ENCODE data around the gene LTBP1. TPM values are rescaled to one million over a fixed set of nuclear protein-coding genes. Genes with fewer than 3 reads are reported as not detected.

Gene LTBP1
- total RNA-seq, 4 donors from 2014 or later, result 12.6 to 81.0 (median 16.0) TPM

DNA sequence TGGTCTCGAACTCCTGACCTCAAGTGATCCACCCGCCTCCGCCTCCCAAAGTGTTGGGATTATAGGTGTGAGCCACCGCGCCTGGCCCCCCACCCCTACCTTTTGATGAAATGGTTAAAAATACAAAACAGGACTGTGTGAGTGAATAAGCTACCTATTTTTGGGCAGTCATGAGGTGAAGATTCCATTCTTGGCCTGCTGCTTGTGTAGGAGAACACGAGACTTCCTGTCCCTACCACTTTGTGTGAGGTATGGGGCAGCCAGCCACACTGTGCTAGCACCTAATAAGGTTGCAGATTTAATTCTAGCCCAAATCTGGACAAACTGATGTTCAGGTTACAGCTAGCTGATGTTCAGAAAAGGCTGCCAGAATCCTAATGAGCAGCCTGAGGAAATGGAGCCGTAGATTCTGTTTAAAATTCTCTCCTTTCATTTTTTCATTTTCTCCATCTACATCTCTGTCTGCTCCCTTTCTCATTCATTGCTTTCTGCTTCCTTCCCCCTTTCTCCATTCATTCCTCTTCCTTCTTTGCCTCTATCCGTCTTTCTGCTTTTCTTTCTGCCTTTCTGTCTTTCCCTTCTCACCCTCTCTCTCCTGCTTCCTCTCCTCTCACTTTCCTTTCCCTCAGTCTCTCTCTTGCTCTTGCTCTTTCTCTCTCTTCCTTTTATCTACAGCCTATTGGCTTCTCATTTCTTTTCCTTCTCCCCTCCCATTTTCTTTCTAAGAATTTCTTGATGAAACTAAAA lies 4.6 kb upstream of the LTBP1 start:
- TF ChIP-seq, protein P1, sequence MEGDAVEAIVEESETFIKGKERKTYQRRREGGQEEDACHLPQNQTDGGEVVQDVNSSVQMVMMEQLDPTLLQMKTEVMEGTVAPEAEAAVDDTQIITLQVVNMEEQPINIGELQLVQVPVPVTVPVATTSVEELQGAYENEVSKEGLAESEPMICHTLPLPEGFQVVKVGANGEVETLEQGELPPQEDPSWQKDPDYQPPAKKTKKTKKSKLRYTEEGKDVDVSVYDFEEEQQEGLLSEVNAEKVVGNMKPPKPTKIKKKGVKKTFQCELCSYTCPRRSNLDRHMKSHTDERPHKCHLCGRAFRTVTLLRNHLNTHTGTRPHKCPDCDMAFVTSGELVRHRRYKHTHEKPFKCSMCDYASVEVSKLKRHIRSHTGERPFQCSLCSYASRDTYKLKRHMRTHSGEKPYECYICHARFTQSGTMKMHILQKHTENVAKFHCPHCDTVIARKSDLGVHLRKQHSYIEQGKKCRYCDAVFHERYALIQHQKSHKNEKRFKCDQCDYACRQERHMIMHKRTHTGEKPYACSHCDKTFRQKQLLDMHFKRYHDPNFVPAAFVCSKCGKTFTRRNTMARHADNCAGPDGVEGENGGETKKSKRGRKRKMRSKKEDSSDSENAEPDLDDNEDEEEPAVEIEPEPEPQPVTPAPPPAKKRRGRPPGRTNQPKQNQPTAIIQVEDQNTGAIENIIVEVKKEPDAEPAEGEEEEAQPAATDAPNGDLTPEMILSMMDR (IDR thresholded peaks at IDR 0.05), result no peak
- no peak for ATAC-seq (ENCODE audit: low FRiP score)
- no peak for DNase-seq (ENCODE audit: low spot score)

- ATAC-seq (ENCODE audit: low FRiP score) (no peak), DNase-seq (ENCODE audit: low spot score) (no peak)
- TF ChIP-seq, protein P1 (IDR thresholded peaks at IDR 0.05), result no peak
Observed at GRCh38 chr2:32942793-32943485, 3.8 kb upstream of the LTBP1 start.

DNA sequence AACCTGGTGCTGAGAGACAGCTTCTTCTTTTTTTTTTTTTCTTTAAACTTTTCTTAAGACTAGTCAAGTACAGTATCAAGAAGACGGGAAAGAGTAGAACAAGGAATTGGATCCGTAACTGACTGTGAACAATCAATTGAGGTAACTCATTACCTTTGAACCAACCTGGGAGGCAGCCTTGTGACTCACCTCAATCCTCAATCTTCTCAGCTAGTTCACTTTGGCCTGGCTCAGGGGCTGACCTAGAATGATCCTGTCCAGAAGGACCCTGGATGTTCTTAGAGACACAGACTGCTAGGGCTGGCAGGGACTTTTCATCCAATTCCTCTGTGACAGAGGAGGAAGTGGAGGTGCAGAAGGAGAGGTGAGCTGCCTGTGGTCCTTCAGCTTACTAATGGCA lies 1.5 kb upstream of the LTBP1 start:
- TF ChIP-seq, protein P1 (IDR thresholded peaks at IDR 0.05), result no peak
- ATAC-seq (ENCODE audit: low FRiP score), result no peak
- DNase-seq (ENCODE audit: low spot score), result no peak

DNA sequence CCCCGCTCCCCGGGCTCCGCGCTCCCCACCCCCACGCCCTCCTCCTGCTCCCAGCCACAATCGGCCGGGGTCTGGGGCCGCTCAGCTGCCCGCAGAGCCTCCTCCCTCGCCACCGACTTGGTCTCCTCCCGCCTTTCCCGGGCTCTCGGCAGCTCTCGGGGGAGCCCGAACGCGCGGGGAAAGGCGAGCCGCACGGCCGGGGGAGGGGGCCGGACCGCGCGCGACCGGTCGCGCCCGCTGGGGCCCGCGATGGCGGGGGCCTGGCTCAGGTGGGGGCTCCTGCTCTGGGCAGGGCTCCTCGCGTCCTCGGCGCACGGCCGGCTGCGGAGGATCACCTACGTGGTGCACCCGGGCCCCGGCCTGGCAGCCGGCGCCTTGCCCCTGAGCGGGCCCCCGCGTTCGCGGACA lies 327 bp downstream of the LTBP1 start:
- no peak for DNase-seq (ENCODE audit: low spot score)
- TF ChIP-seq, protein P1 (IDR thresholded peaks at IDR 0.05), result no peak
- ATAC-seq (ENCODE audit: low FRiP score), result peak; percentile 48

GRCh38 chr2:32947484-32948143 lies 861 bp downstream of the LTBP1 start:
- DNase-seq (ENCODE audit: low spot score), result no peak
- TF ChIP-seq, protein P1 (IDR thresholded peaks at IDR 0.05), result no peak
- ATAC-seq (ENCODE audit: low FRiP score), result peak; percentile 19

DNA sequence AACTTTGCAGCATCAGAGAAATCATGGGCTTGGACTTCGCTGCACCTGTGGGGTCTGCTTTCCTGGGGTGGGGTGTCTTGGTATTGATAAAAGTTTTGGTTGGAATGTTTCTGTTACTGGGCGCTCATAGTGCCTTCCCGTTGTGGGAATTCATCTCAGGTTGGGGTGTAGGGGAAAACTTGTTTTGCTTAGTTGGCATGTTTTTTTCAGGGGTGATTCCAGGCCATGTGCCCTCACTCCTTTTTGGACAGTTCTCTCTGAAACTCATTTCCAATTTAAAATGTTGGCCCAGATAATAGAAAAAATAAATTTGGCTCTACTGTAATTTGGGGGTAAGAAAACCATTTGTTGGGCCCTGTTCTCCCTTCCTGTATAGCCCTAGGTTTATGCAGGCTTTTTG lies 1.5 kb downstream of the LTBP1 start:
- TF ChIP-seq, protein P1 (IDR thresholded peaks at IDR 0.05), result no peak
- DNase-seq (ENCODE audit: low spot score) (no peak), ATAC-seq (ENCODE audit: low FRiP score) (no peak)

Measured in omental fat pad (tissue), 4 donors.